ENCODE measurements around the gene HDGF.

The HDGF gene

GRCh38 chr1:156714830-156715229 lies 36.6 kb downstream of the HDGF start:
- DNase-seq = no peak

- DNase-seq = no peak
Observed at GRCh38 chr1:156712626-156713025, 38.8 kb downstream of the HDGF start.

GRCh38 chr1:156711011-156711817 lies 40.3 kb downstream of the HDGF start:
- DNase-seq = no peak

GRCh38 chr1:156709757-156710489 lies 41.6 kb downstream of the HDGF start:
- no peak for DNase-seq

GRCh38 chr1:156709031-156709430 lies 42.4 kb downstream of the HDGF start:
- DNase-seq = no peak

- DNase-seq = no peak
Observed at GRCh38 chr1:156708218-156708661, 43.2 kb downstream of the HDGF start.

- DNase-seq = no peak
Observed at GRCh38 chr1:156707417-156708217, 43.9 kb downstream of the HDGF start.

GRCh38 chr1:156706657-156707416 lies 44.6 kb downstream of the HDGF start:
- DNase-seq = no peak

- DNase-seq = peak; percentile 66
Observed at GRCh38 chr1:156705918-156706656, 45.4 kb downstream of the HDGF start.

GRCh38 chr1:156705321-156705917 lies 46.1 kb downstream of the HDGF start, which contains the start of gene CRABP2:
Gene CRABP2, minus strand, starts transcription at chr1:156705583. Its CDS starts 137 bp downstream, at chr1:156705446.
- no peak for DNase-seq

- peak; percentile 24 for DNase-seq
Observed at GRCh38 chr1:156704930-156705320, 46.5 kb downstream of the HDGF start.

GRCh38 chr1:156704166-156704711 lies 47.2 kb downstream of the HDGF start:
- no peak for DNase-seq

GRCh38 chr1:156703741-156704140 lies 47.7 kb downstream of the HDGF start:
- no peak for DNase-seq

- no peak for DNase-seq
Observed at GRCh38 chr1:156703336-156703735, 48.1 kb downstream of the HDGF start.

GRCh38 chr1:156700736-156701531 lies 50.5 kb downstream of the HDGF start:
- DNase-seq = no peak

GRCh38 chr1:156698995-156699394 lies 52.5 kb downstream of the HDGF start:
- DNase-seq = no peak

- DNase-seq = no peak
Observed at GRCh38 chr1:156697481-156697880, 54.0 kb downstream of the HDGF start.

GRCh38 chr1:156696755-156697154 lies 54.7 kb downstream of the HDGF start:
- no peak for DNase-seq

GRCh38 chr1:156694690-156694962 lies 56.8 kb downstream of the HDGF start:
- no peak for DNase-seq
